Esophagus muscularis mucosa (tissue), 4 donors: ENCODE measurements around the gene MRPL30. TPM values are rescaled to one million over a fixed set of nuclear protein-coding genes. Genes with fewer than 3 reads are reported as not detected.

Experiments
- DNase-seq: peaks from one replicate; pipeline ENCODE4 v3.0.0-alpha.2; 2017; ENCODE audit errors: extremely low spot score
- H3K27ac ChIP-seq, 4 donors: fragments of 200-600 bp; sonication (generic); replicated peaks in 1 of 4; 1 replicate in 3 of 4; 2 replicates in 1 of 4; pipeline ENCODE4 v1.5.1; 2016 to 2019; ENCODE audit warnings: mild to moderate bottlenecking in 1 of 4
- H3K27me3 ChIP-seq, 4 donors: fragments of 200-600 bp; sonication (generic); one replicate each; pipeline versions ENCODE4 v1.5.1 to v1.6.0; 2016 to 2019
- H3K36me3 ChIP-seq, 4 donors: fragments of 200-600 bp; sonication (generic); one replicate each; pipeline ENCODE4 v1.5.1; 2016 to 2019
- H3K4me1 ChIP-seq, 4 donors: fragments of 200-600 bp; sonication (generic); one replicate each; pipeline ENCODE4 v1.5.1; 2016 to 2019
- H3K4me3 ChIP-seq, 4 donors: fragments of 200-600 bp; sonication (generic); 1 replicate in 2 of 4; 2 replicates in 2 of 4; pipeline ENCODE4 v1.5.1; 2016 to 2019; ENCODE audit warnings: mild to moderate bottlenecking in 4 of 4, moderate library complexity in 1 of 4
- H3K9me3 ChIP-seq, 4 donors: fragments of 200-600 bp; sonication (generic); 1 replicate in 3 of 4; 2 replicates in 1 of 4; pipeline ENCODE4 v1.5.1; 2016 to 2019
- EP300 ChIP-seq: sonication (generic); formaldehyde crosslinking; IDR thresholded peaks from one replicate; pipeline ENCODE4 v1.6.1; 2017; ENCODE audit warnings: antibody characterized with exemption
- POLR2A ChIP-seq: fragments of 450-650 bp; IDR thresholded peaks from one replicate; pipeline ENCODE4 v1.6.1; 2017; ENCODE audit warnings: antibody characterized with exemption, moderate library complexity, mild to moderate bottlenecking, low read depth
- POLR2AphosphoS5 ChIP-seq, 2 donors: sonication (generic); formaldehyde crosslinking; IDR thresholded peaks; one replicate each; pipeline ENCODE4 v1.6.1; 2017; ENCODE audit warnings: antibody characterized with exemption in 2 of 2
- WGBS: methylation state at CpG from one replicate; pipeline ENCODE4 v1.1.5; 2018; 5-methylcytosine and 5-hydroxymethylcytosine counted together
- intact Hi-C: fragments of 100-400 bp; cut with DNase I; formaldehyde crosslinking; loops from one replicate; pipeline ENCODE4 v1.15.1; 2023
- small RNA-seq, 3 donors: library from RNA; depleted of rRNA; stranded (forward); fragments of <200 nt; gene quantifications; one replicate each; pipeline ENCODE3, GENCODE V24; 2016
- total RNA-seq, 4 donors: library from RNA; depleted of rRNA; stranded (reverse); fragments of >200 nt; gene quantifications; one replicate each; pipeline versions ENCODE4 v1.1.0 to v1.2.1, GENCODE V29; 2016
- TF ChIP-seq, protein P1 (sequence below), 3 experiments: fragments of 200-600 bp in 2 of 3; fragments of 450-650 bp in 1 of 3; sonication (generic) in 2 of 3; IDR thresholded peaks; one replicate each; pipeline ENCODE4 v1.5.1; 2017 to 2019; ENCODE audit warnings: antibody characterized with exemption in 3 of 3, mild to moderate bottlenecking in 2 of 3, moderate library complexity in 1 of 3

MRPL30 gene
- total RNA-seq, 4 donors from 2014 or later: 20.6 to 23.8 (median 21.6) TPM

DNA sequence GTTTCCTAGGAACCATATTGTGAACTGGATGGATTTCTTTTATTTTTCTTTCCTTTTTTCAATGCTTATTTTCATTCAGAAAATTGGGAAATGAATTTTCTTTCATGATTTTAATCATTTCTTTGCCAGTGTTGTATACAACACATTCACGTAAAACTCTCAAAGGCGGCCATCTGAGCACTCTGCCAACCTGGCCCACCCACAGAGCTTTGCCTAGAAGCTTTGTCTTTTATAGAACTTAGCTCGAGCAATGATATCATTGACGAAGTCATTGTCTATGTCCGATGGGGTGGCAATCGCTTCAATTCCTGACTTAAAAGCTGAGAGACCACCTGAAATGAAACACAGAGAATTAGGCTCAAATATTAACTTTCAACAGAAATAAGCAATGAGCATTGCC lies 61.2 kb downstream of the MRPL30 start:
- Histone ChIP-seq H3K4me3 (no peak overlapping the region), H3K4me1 (no peaks in the 10 kb centered on the region), H3K36me3 (peaks cover 0 to 5% (median 0%) of the 10 kb centered on the region in 4 donors), H3K27ac (no peak overlapping the region), H3K9me3 (no peaks in the 10 kb centered on the region), H3K27me3 (no peaks in the 10 kb centered on the region)
- no peak for DNase-seq
- TF ChIP-seq, protein P1, sequence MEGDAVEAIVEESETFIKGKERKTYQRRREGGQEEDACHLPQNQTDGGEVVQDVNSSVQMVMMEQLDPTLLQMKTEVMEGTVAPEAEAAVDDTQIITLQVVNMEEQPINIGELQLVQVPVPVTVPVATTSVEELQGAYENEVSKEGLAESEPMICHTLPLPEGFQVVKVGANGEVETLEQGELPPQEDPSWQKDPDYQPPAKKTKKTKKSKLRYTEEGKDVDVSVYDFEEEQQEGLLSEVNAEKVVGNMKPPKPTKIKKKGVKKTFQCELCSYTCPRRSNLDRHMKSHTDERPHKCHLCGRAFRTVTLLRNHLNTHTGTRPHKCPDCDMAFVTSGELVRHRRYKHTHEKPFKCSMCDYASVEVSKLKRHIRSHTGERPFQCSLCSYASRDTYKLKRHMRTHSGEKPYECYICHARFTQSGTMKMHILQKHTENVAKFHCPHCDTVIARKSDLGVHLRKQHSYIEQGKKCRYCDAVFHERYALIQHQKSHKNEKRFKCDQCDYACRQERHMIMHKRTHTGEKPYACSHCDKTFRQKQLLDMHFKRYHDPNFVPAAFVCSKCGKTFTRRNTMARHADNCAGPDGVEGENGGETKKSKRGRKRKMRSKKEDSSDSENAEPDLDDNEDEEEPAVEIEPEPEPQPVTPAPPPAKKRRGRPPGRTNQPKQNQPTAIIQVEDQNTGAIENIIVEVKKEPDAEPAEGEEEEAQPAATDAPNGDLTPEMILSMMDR (IDR thresholded peaks at IDR 0.05): no peak
- TF ChIP-seq POLR2AphosphoS5 (IDR thresholded peaks at IDR 0.05) (no peak), EP300 (no peak), POLR2A (no peak)
- whole genome bisulfite sequencing: 84% methylated on average over 6 of the region's 6 CpGs
- intact Hi-C loops: no loop called here

Small RNA genes lying within 50 kb of the gene (small RNA-seq; reads per million reads assigned to genes)
- gene AC092587.1: 0 reads per million in 3 donors

Other genes starting within 250 kb of the MRPL30 start
- 1 to 10 TPM; 1.7 to 4.7 (median 3.3) TPM for gene CRACDL, start 245.0 kb upstream of the MRPL30 start, total RNA-seq
- under 1 TPM in 1 of 4 donors, not detected in 3; 0.39 TPM for gene C2orf15, start 39.5 kb upstream of the MRPL30 start, total RNA-seq
- 1 to 10 TPM; 1.1 to 4.4 (median 2.0) TPM for gene TSGA10, start 26.2 kb upstream of the MRPL30 start, total RNA-seq
- 1 to 10 TPM; 4.2 to 6.4 (median 5.4) TPM for gene LIPT1, start 26.2 kb upstream of the MRPL30 start, total RNA-seq
- gene MITD1, start 126 bp upstream of the MRPL30 start, total RNA-seq: 10 to 100 TPM; 15.6 to 17.3 (median 17.0) TPM
- not detected for gene LYG2, start 74.5 kb downstream of the MRPL30 start, total RNA-seq
- gene LYG1, start 120.0 kb downstream of the MRPL30 start, total RNA-seq: under 1 TPM in 3 of 4 donors, not detected in 1; 0.50 to 0.65 (median 0.57) TPM
- 10 to 100 TPM; 19.9 to 30.3 (median 24.2) TPM for gene TXNDC9, start 155.1 kb downstream of the MRPL30 start, total RNA-seq
- gene EIF5B, start 156.2 kb downstream of the MRPL30 start, total RNA-seq: 10 to 100 TPM; 39.6 to 60.2 (median 47.4) TPM